Stimulated activated CD8-positive, alpha-beta memory T cell treated with anti-CD3 and anti-CD28 coated beads, Interleukin-12 subunit alpha, Interleukin-12 subunit beta, amount 100 ng/mL, for 1 hour (primary cell): ENCODE results near the gene TMEM200B.
"Not testable (repeated sequence)": the region's sequence is repeated elsewhere in the genome, so short reads cannot be mapped to it uniquely, and the experiment has no call there.

Experiments used
- DNase-seq: peaks from one replicate; pipeline ENCODE4 v3.0.0-alpha.2; 2020; ENCODE audit warnings: low read depth

Gene TMEM200B

DNA sequence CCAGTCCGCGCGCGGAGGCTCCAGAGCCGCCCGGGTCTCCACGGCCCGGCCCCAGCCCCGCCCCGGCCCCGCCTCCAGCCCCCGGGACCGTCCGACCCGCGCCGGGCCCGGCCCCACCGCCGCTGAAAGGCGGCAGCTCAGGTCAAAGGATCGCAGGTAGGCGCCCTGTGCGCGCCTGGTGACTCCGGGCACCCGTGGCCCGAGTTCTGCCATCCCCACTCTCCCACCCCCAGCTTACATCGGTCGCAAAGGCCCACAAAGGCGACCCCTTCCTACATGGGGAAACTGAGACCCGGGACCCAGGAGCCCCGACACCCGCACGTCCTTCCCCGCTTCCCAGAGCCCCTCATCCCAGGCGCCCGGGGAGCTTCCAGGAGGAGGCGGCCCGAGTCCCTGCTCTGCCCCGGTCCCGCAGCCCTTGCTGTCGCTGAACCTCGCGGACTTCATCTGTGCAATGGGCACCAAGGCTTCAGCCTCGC, at the start of gene TMEM200B:
Gene TMEM200B (minus strand): TSS at position 17 of the 479 bp plus-strand sequence. CDS start 2,075 bp downstream, outside the sequence.
- DNase-seq: no peak

DNA sequence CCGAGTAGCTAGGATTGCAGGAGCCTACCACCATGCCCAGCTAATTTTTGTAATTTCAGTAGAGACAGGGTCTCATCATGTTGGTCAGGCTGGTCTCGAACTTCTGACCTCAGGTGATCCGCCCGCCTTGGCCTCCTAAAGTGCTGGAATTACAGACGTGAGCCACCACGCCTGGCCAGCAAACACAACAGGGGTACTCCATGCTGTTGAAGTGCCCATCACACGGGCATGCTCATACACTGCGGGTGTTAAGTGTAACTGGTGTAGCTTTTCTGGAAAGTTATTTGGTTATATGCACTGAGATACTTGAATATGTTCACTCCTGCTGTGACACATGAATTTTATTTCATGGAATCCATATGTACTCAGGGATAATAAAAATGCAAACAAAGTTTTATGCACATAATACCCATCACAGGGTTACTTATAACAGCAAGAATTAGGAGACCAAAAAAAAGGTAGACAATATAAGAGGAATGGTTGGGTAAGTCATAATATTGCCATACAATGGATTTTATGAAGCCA, 48.8 kb upstream of the TMEM200B start:
- DNase-seq: no peak

DNA sequence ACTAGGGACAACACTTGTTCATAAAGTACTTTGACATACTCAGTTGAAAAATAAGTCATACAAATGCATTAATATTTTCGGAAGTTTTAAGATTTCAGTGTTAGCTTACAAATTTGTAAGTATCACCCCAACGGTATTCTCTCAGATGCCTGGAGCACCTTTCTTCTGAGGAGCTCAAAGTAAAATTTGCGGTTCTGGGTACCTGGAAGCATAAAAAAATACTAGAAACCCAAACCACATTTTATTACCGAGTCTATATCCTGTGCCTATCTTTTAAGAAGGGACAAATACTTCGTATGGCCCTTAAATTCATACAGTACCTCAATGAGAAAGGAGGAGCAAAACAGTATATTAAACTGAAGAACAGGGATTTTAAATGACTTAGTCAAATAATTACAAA, 47.8 kb upstream of the TMEM200B start:
- DNase-seq: no peak

DNA sequence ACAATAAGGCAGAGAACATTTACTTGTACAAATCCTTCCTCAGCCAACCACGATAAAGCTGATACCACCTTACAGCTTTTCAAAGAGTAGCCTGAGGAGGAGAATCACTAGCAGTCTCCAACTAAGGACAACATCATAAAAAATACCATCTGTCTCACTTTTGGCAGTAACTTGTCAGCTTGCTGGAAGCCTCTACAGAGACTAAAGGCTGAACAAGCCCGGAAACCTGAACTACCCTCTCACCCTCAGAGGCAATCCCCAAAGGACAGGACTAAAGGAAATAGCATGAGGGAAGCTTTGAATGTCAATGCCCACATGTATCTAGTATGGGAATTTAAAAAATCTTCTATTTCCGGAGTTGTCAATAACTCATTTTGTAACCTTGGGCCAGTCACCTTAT, 47.4 kb upstream of the TMEM200B start:
- DNase-seq: no peak

DNA sequence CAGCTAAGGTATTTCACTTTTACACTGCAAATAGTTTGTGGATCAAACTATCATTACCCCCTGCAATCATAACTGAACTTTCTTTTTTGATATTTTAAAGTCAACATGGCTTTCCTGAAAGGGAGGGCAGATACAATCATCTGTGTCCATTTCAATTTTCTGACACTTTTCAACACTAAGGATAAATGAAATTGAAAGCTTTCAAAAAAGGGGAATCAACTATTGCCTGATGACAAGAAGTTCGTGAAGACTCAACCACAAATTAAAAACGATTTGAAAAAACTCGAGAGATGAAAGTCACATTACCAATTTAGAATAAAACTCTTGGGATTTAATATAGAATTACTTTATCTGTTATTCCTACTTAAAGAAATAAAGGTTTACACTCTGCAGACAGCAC, 46.3 kb upstream of the TMEM200B start:
- DNase-seq: no peak

DNA sequence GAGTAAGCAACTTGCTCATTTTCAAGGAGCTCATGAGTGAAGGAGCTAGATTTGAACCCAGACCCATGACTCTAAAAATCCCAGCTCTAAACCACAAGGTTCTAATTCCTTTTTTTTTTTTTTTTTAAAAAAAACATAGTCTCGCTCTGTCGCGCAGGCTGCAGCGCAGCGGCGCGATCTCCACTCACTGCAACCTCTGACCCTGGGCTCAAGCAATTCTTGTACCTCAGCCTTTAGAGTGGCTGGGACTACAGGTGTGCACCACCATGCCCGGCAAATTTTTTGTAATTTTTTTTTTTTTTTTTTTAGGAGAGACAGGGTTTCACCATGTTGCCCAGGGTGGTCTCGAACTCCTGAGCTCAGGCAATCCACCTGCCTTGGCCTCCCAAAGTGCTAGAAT, 44.2 kb upstream of the TMEM200B start:
- DNase-seq: no peak

DNA sequence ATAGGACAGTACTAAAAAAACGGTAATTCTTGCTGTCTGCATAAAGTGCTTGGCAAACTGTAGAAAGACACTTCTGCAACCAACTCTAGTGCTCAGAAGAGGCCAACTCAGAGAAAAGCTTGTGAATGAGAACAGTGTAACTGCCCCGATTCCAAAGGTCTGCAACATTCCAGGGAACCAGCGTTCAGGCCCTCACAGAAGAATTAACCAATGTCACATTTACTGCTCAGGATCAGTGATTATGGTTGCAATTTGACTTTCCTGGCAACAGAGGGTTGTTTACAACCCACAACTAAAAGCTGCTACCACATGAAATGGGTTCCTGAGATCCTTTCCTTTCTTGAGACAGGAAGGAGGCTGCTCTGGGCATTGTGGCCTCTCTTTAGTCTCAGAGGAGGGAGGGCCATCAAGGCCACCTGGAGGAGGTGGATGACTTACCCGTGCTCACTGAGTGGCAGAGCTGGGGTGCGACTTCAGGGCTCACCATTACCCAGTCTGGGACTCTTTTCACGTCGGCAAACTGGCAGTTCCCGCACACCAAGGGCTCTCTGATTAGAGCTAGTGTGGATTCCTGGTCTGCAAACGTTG, 42.7 kb upstream of the TMEM200B start:
- DNase-seq: no peak

DNA sequence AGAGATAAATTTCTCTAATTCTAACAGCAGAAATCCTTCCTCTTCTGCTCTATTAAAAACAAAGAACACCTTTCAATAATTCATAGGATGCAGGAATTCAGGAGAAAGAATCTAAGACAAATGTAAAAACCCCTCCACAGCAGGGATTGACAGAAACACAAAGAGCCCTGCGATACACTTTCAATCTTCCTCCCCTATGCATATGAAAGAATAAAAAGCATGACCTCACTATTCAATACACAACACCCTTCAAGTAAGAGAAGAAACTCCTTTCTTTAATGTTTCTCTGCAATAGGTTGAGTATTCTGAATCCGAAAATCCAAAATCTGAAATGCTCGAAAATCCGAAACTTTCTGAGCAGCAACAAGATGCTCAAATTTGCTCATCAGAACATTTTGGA, 40.9 kb upstream of the TMEM200B start:
- no peak for DNase-seq

DNA sequence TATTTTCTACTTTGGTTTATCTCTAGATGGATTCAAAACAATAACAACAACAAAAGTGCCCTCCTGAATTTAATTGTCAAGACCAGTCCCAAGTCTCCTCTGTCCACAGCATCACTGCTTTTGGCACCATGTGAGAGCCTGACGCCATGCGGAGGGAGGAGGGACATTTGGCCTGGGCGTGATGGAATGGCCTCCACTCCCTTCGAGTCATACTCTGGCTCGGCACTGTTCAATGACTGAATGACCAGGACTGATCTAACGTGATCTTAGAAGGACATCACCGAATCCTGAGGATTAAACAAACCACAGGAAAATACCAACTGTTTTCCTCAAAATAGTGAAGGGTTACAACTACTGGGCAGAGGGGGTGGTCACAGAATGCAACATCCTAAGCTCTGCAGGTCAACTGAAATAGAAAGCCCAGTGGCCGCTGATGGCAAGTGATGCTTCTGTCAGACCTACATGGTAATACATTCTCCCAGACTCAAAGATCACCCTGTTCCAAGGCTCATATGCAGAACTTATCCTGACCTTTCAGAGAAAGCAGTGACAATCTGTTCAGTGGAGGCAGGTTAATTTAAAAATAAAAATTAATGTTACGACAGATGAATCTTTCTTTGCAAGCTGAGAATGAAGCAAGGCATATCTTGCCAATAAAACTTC, 38.9 kb upstream of the TMEM200B start:
- DNase-seq: no peak

DNA sequence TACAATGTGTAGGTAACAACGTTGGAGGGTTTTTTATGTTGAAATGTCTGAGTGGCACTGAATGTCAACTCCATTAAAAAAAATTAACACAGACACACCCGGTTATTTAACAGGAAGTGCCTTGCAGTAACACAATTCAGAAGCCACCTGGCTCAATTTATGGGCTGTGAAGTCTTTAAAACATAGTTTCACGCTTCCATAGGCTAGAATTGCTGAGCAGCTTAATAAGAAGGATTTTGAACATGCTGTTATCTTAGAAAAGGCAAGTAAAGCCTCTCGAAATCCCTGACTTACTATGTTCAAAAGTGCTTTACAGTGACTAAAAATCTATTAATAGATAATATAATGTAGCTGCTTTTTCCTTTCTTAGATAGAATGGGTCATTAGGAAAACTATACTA, 38.3 kb upstream of the TMEM200B start:
- DNase-seq: no peak

DNA sequence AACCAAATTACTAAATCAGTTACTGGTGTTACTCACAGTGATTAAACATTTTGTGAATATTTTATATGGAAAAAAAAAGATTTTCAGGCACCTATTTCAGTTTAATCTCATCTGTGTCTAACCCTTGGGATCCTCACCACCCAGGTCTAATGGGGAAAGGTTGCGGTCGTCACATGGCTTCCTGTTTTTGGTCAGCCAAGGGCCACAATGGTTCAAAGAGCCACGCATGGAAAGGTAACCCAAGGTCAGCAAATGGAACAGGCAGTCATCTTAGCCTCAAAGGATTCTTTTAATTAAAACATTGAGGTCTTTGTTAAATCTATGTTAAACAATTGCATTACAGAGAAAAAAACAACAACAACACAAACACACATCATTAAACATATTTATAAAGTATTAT, 36.1 kb upstream of the TMEM200B start:
- DNase-seq: no peak

DNA sequence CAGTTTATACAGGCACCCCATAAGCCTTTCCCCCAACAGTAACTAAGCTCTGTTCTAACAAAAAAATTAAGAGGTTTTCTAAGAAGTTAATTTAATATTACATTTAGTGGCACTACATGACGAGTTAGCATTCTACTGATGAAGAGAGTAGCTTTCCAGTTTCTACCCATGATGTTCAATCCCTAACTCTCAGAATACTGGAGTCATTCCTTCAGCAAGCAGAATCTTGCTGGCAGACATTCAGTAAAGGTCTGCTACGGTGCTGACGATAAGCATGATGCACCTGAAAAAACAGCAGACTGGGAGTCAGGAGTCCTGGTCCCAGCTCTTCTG, 33.5 kb upstream of the TMEM200B start:
- DNase-seq: no peak

DNA sequence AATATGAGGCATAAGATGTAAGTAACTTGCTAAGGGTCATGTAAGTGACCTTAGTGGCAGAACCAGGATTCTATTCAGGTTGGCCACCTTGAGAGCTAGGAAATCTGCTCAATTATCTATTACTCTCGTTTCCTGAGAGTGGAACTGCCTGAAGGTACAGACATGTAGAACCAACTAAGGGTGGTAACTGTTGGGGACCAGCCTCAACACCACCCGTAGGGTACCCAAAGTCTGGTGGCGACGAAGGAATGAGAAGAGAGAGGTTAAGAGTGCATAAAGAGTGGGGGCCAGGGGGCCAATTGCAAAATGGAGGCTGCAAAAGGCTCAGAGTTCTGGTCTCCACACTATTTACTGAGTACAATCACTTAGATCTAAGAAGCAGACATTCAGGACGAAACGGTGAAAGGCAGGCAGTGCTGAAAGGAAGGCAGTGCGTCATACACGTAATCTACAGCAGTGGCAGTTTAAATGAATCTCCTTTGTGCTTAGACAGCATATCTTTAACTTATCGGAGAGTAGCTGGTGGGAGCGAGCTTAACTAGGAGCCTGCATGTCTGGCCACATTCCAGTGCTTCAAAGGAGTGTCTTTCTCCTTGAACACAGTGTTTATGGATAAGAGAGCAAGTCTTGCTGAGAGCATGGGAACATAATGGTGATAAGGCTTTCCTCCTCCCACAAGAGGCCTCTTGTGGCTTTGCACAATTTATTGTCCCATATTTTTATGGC, 33.0 kb upstream of the TMEM200B start:
- no peak for DNase-seq

DNA sequence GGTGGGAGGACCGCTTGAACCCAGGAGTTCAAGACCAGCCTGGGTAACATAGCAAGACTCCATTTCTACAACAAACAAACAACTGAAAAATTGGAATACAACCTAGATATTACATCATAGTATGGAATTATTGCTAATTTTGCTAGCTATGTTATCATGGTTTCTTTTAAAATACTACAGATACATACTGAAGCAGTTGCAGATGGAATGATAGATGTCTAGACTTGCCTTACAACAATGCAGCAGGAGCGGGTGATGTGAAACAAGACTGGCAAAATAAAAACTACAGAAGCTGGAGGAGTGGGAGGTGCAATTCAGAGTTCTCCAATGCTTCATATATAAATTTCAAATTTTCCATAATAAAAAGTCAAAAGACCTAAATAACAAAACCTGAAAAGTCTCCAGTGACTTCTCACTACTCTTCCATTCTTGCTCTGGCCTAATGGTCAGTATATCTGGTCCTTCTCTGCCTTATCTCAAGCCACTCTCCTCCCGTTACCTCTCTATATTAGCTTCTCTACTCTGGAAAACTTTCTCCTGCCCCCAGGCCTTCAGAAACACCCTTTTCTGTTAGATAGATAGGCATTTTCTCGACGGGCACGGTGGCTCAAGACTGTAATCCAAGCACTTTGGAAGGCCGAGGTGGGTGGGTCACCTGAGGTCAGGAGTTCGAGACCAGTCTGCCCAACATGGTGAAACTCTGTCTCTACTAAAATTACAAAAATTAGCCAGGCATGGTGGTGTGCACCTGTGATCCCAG, 28.5 kb upstream of the TMEM200B start:
- DNase-seq: no peak

DNA sequence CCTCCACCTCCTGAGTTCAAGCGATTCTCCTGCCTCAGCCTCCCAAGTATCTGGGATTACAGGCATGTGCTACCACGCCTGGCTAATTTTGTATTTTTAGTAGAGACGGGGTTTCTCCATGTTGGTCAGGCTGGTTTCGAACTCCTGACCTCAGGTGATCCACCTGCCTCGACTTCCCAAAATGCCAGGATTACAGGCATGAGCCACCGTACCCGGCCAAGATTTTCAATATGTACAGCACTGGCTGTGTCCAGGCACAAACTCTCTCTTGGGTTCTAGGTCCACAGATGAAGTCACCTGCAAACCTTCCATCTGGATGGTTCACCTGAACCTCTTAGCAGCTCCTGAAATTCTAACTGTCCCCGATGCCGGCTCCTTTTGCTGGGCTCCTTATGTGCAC, 26.6 kb upstream of the TMEM200B start:
- not testable (repeated sequence) for DNase-seq

DNA sequence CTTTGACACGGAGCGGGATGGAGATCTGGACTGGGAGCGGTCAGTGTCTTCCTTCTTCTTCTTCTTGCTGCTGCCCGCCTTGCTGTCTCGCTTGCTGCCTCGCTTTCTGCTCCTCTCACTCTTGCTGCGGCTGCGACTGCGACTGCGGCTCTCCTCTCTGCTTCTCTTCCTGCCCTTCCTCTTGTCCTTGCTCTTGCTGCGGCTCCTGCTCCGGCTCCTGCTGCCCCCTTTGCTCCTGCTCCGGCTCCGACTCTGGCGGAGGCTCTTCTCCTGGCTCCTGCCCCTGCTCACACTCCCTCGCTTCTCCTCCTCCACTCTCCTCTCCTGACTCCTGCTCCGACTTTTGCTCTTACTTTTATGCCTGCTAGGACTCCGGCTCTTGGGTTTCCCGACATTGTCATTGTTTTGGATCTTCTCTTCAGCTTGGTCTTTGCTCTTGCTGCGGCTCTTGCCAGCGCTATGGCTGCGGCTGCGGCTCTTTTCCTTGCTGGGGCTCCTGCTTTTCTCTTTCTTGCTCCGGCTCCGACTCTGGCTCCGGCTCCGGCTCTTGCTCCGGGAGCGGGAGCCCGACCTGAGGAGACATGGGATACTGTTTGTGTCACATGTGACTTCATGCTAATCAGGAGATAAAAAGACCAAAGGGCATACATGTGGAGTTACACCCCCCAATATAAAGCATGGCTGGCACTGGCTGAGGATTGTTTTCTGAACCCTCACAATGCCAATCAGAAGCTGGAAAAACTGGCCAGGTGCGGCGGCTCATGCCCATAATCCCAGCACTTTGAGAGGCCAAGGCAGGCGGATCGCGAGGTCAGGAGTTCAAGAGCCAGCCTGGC, 25.2 kb upstream of the TMEM200B start:
- no peak for DNase-seq

DNA sequence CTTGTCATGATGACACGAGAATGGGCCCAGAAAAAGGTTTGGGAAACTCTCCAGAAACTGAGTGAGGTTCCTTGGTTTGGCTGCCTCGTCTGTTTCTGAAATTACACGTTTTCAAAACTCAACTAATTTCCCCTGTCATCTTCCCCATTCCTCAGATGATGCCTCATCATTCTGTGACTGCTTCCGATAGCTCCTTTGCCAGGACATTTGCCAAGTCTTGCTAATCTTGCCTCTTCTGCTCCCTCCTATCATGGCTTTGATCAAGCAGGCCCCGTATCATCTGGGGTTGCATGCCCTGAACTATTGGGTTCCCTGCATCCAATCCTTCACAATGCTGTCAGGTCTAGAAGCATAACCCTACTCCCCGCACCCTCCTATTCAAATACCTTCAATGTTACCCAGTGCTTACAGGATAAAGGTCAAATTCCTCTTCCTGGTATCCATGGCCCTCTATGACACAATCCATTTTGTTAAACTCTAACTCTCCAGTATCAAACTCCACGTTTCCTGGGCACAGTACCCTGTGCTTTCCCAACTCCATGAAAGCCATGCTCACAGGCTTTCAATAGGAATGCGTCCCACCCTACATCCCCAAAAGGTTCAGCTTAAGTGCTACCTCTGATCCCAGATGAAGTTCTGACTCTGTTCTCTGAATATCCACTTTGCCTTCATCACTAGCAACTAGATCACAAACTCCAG, 22.2 kb upstream of the TMEM200B start:
- DNase-seq: no peak

DNA sequence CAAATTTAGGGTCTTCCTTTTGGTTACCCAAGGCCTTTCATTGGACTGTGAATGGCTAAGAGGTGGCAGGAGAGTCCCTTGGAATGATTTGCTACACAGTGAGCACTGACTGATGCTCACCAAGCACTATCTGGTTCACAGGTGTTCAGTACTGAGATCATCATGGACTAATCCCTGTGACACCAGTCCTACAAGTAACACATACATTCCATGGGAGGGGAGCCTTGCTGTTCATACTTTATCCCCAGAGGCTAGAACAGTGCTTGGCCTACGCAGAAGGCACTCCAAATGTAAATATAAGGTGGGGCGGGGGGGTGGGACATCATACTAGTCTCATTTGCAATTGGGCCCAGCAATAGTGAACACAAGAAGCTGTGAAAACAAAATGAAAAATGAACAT, 20.5 kb upstream of the TMEM200B start:
- no peak for DNase-seq

DNA sequence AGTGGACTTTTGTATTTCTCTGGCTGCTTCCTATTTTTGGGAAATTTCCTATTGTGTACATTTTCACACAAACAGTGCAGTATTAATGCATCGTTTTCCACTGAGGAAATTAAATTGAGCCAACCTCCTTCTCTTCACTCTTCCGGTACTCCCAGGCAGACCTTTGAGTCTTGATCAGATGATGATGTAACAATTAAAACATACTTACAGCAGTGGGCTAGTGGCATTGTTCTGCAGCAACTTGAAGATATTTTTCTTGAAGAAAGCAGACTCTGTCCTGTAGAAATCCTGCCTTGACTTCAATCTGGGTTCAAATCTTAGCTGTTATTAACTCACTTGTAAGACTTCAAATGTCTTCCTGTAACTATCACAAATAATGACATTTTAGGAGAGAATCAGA, 19.0 kb upstream of the TMEM200B start:
- DNase-seq: no peak

DNA sequence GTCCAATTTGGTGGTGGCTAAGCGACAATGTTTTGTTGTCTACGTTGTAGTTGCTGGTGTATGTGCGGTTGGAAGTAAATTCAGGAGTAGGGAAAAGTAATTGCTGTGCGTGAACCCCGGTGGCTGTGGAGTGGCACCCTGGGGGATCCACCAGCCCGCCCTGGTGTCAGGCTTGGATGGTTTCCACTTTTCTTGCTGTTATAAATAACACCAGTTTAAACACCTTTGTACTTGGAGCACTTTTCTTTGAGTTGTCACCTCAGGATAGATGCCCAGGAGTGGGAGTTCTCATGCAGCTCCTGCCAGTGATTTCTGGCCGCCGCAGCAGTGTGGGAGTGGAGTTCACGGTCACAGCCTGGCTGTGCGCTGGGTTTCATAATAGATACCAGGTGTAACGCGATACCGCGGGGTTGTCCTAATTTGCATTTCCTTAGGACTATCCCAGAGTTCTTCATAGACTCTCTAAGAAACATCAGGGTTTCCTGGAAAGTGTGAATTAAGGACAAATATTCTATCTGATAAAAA, 12.8 kb upstream of the TMEM200B start:
- DNase-seq: no peak

DNA sequence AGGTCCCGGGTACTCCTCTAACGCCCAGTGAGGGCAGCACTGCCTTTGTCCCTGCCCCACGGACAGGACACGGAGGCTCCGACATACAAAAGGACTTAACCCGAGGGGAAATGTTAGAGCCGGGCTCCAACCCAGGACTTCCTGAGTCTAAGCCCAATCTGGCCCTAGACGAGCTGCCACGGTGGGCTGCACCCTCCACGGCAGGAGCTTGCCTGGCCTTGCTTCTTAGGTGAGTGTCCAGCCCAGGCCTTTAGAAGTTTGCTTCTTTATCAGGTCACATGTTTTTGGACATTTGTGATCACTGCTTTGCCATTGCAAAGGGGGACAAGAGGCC, 11.0 kb upstream of the TMEM200B start:
- DNase-seq: no peak
